Fibroblast of skin of left biceps (primary cell): ENCODE measurements around the gene FILIP1L.

Experiments
- DNase-seq, 2 experiments: peaks; one replicate each; pipeline ENCODE4 v3.0.0-alpha.2; 2013; ENCODE audit warnings: low read depth in 2 of 2

Gene FILIP1L

GRCh38 chr3:99892332-99892731 lies 222.0 kb downstream of the FILIP1L start:
- no peak for DNase-seq

- no peak for DNase-seq
Observed at GRCh38 chr3:99891610-99892285, 222.6 kb downstream of the FILIP1L start.

GRCh38 chr3:99885851-99886250 lies 228.4 kb downstream of the FILIP1L start:
- DNase-seq: no peak

GRCh38 chr3:99885085-99885484 lies 229.2 kb downstream of the FILIP1L start:
- DNase-seq: no peak

- no peak for DNase-seq
Observed at GRCh38 chr3:99884484-99884883, 229.8 kb downstream of the FILIP1L start.

- no peak for DNase-seq
Observed at GRCh38 chr3:99883693-99884092, 230.6 kb downstream of the FILIP1L start.

- no peak for DNase-seq
Observed at GRCh38 chr3:99883138-99883461, 231.2 kb downstream of the FILIP1L start.

- DNase-seq: no peak
Observed at GRCh38 chr3:99882436-99883137, 231.7 kb downstream of the FILIP1L start.

GRCh38 chr3:99881121-99881524 lies 233.2 kb downstream of the FILIP1L start:
- DNase-seq: no peak

GRCh38 chr3:99879275-99879674 lies 235.0 kb downstream of the FILIP1L start:
- no peak for DNase-seq

GRCh38 chr3:99878005-99878404 lies 236.3 kb downstream of the FILIP1L start:
- DNase-seq: no peak

GRCh38 chr3:99877031-99877579 lies 237.2 kb downstream of the FILIP1L start:
- DNase-seq: no peak

- DNase-seq: peak in 1 of 2 experiments; percentile 58
Observed at GRCh38 chr3:99875929-99876841, 238.1 kb downstream of the FILIP1L start.

- DNase-seq: no peak
Observed at GRCh38 chr3:99875581-99875928, 238.7 kb downstream of the FILIP1L start.

- DNase-seq: no peak
Observed at GRCh38 chr3:99874237-99875002, 239.9 kb downstream of the FILIP1L start.

- DNase-seq: no peak
Observed at GRCh38 chr3:99873269-99874102, 240.8 kb downstream of the FILIP1L start.

GRCh38 chr3:99872923-99873254 lies 241.4 kb downstream of the FILIP1L start:
- DNase-seq: no peak

GRCh38 chr3:99871231-99872045 lies 242.9 kb downstream of the FILIP1L start:
- no peak for DNase-seq

- no peak for DNase-seq
Observed at GRCh38 chr3:99870712-99871111, 243.6 kb downstream of the FILIP1L start.

- no peak for DNase-seq
Observed at GRCh38 chr3:99869621-99870020, 244.7 kb downstream of the FILIP1L start.
